Neural cell (in vitro differentiated cells): ENCODE data around the gene COASY. TPM values are rescaled to one million over a fixed set of nuclear protein-coding genes. Genes with fewer than 3 reads are reported as not detected.

Experiments used
- H2AFZ ChIP-seq: fragments of 200-600, 300-800 bp; sonication (generic), shearing (Covaris generic); 2 replicates; pipeline ENCODE4 v1.6.0; 2014; ENCODE audit warnings: low read depth, mild to moderate bottlenecking, antibody characterized with exemption, low read length, moderate library complexity
- H3F3A ChIP-seq: fragments of 200-600 bp; shearing (Covaris generic); 2 replicates; pipeline ENCODE4 v1.6.1; 2016; ENCODE audit warnings: mild to moderate bottlenecking, moderate library complexity, mixed read lengths, antibody characterized with exemption, low read length; ENCODE audit not compliant: insufficient read depth, poor library complexity, severe bottlenecking
- H3K27ac ChIP-seq: fragments of 200-600, 300-800 bp; sonication (generic), shearing (Covaris generic); 2 replicates; pipeline ENCODE4 v1.5.1; 2014; ENCODE audit warnings: mild to moderate bottlenecking, low read length, moderate library complexity
- H3K27me3 ChIP-seq: fragments of 300-800, 200-600 bp; sonication (generic), shearing (Covaris generic); 2 replicates; pipeline ENCODE4 v1.6.0; 2014; ENCODE audit warnings: mild to moderate bottlenecking, low read depth, low read length, moderate library complexity; ENCODE audit not compliant: insufficient read depth
- H3K36me3 ChIP-seq: fragments of 300-800, 200-600 bp; sonication (generic), shearing (Covaris generic); 2 replicates; pipeline ENCODE4 v1.5.1; 2014; ENCODE audit warnings: mild to moderate bottlenecking, antibody characterized with exemption, low read length, moderate library complexity; ENCODE audit not compliant: insufficient read depth
- H3K4me2 ChIP-seq: fragments of 300-800, 200-600 bp; sonication (generic), shearing (Covaris generic); 2 replicates; pipeline ENCODE4 v1.6.0; 2014; ENCODE audit warnings: mild to moderate bottlenecking, low read length
- H3K4me3 ChIP-seq: fragments of 300-800, 200-600 bp; sonication (generic), shearing (Covaris generic); 2 replicates; pipeline ENCODE4 v1.5.1; 2014; ENCODE audit warnings: mild to moderate bottlenecking, low read length, moderate library complexity
- H3K79me2 ChIP-seq: fragments of 200-600 bp; shearing (Covaris generic); replicated peaks from 2 replicates; pipeline ENCODE4 v1.6.0; 2014; ENCODE audit warnings: mild to moderate bottlenecking, low read length, moderate library complexity; ENCODE audit not compliant: insufficient read depth
- H3K9ac ChIP-seq: fragments of 300-800, 200-600 bp; sonication (generic), shearing (Covaris generic); 2 replicates; pipeline ENCODE4 v1.6.1; 2016; ENCODE audit warnings: mild to moderate bottlenecking, low read length, mixed read lengths
- H3K9me2 ChIP-seq: fragments of 200-600 bp; shearing (Covaris generic); 2 replicates; pipeline ENCODE4 v1.6.1; 2016; ENCODE audit warnings: mild to moderate bottlenecking, low read length, mixed read lengths; ENCODE audit not compliant: insufficient read depth
- H3K9me3 ChIP-seq: fragments of 200-600, 300-800 bp; sonication (generic), shearing (Covaris generic); 2 replicates; pipeline ENCODE4 v1.6.1; 2016; ENCODE audit warnings: mild to moderate bottlenecking, mixed run types, low read length, moderate library complexity, mixed read lengths
- H4K20me1 ChIP-seq: fragments of 200-600 bp; shearing (Covaris generic); 2 replicates; pipeline ENCODE4 v1.6.1; 2016; ENCODE audit warnings: mild to moderate bottlenecking, mixed run types; ENCODE audit not compliant: insufficient read depth
- CTCF ChIP-seq: fragments of 450-650 bp; IDR thresholded peaks from 2 replicates; pipeline ENCODE4 v1.5.1; 2014; ENCODE audit warnings: antibody characterized with exemption, mild to moderate bottlenecking, moderate library complexity; ENCODE audit not compliant: poor library complexity, severe bottlenecking
- EP300 ChIP-seq: fragments of 450-650 bp; conservative IDR thresholded peaks from 2 replicates; pipeline ENCODE4 v1.6.1; 2014; ENCODE audit warnings: antibody characterized with exemption, mild to moderate bottlenecking, moderate library complexity; ENCODE audit not compliant: poor library complexity, severe bottlenecking
- EZH2 ChIP-seq: fragments of 200-600, 300-800 bp; shearing (Covaris generic), sonication (generic); IDR thresholded peaks from 2 replicates; pipeline ENCODE4 v1.6.1; 2014; ENCODE audit warnings: antibody characterized with exemption, low read length, borderline replicate concordance, mild to moderate bottlenecking; ENCODE audit not compliant: insufficient read depth, poor library complexity, severe bottlenecking
- MXI1 ChIP-seq: fragments of 450-650 bp; conservative IDR thresholded peaks from 2 replicates; pipeline ENCODE4 v1.6.1; 2014; ENCODE audit warnings: antibody characterized with exemption, mild to moderate bottlenecking; ENCODE audit not compliant: poor library complexity, severe bottlenecking
- POLR2AphosphoS5 ChIP-seq: IDR thresholded peaks from 2 replicates; pipeline ENCODE4 v1.6.1; 2012
- RAD21 ChIP-seq: fragments of 450-650 bp; conservative IDR thresholded peaks from 2 replicates; pipeline ENCODE4 v1.6.1; 2014; ENCODE audit warnings: antibody characterized with exemption, mild to moderate bottlenecking, moderate library complexity
- REST ChIP-seq: IDR thresholded peaks from 2 replicates; pipeline ENCODE4 v1.6.1; 2012; ENCODE audit warnings: borderline replicate concordance
- SMC3 ChIP-seq: fragments of 450-650 bp; conservative IDR thresholded peaks from 2 replicates; pipeline ENCODE4 v1.6.1; 2014; ENCODE audit warnings: antibody characterized with exemption, mild to moderate bottlenecking, moderate library complexity; ENCODE audit not compliant: poor library complexity
- TAF1 ChIP-seq: IDR thresholded peaks from 2 replicates; pipeline ENCODE4 v1.6.1; 2012; ENCODE audit warnings: low read depth
- polyA plus RNA-seq: library from polyadenylated mRNA; depleted of rRNA; stranded (reverse); fragments of >200 nt; gene quantifications from 2 replicates; pipeline ENCODE4 v1.2.3, GENCODE V29; 2014

COASY gene
- polyA plus RNA-seq, 1 donor from 2014 or later: 8.2 TPM

- Histone ChIP-seq H4K20me1 (no peaks in the 10 kb centered on the region), H2AFZ (peak overlapping the region; percentile 85), H3K4me2 (peak overlapping the region; percentile 55), H3K27me3 (no peaks in the 10 kb centered on the region), H3K9ac (peak overlapping the region; percentile 89), H3F3A (no peaks in the 10 kb centered on the region), H3K9me2 (no peaks in the 10 kb centered on the region), H3K27ac (peak overlapping the region; percentile 84), H3K4me3 (peak overlapping the region; percentile 98), H3K79me2 (peaks cover 16% of the 10 kb centered on the region), H3K9me3 (no peaks in the 10 kb centered on the region), H3K36me3 (no peaks in the 10 kb centered on the region)
- TF ChIP-seq EP300: no peak
- TF ChIP-seq EZH2: no peak
- TF ChIP-seq SMC3: no peak
- no peak for TF ChIP-seq POLR2AphosphoS5
- no peak for TF ChIP-seq TAF1
- TF ChIP-seq RAD21: no peak
- no peak for TF ChIP-seq CTCF
- TF ChIP-seq MXI1: no peak
- TF ChIP-seq REST: no peak
Measured at GRCh38 chr17:42566215-42566882, 4.4 kb downstream of the COASY start.

GRCh38 chr17:42566883-42567573 is 5.1 kb downstream of the COASY start, which contains the start of gene MLX:
Gene MLX (plus strand): TSS chr17:42567100. CDS start chr17:42567125, 25 bp downstream.
- no peaks in the 10 kb centered on the region for H3K36me3 ChIP-seq
- H2AFZ ChIP-seq: peak within 1 kb of the TSS; percentile 85
- no peaks in the 10 kb centered on the region for H3K27me3 ChIP-seq
- H3K4me2 ChIP-seq: peak within 1 kb of the TSS; percentile 88
- TF ChIP-seq REST: peak; percentile 35
- peak; percentile 48 for TF ChIP-seq TAF1
- TF ChIP-seq EP300: peak; percentile 23
- TF ChIP-seq CTCF: peak; percentile 17
- TF ChIP-seq SMC3: no peak
- peak; percentile 77 for TF ChIP-seq MXI1
- no peak for TF ChIP-seq RAD21
- no peak for TF ChIP-seq EZH2
- peak; percentile 90 for TF ChIP-seq POLR2AphosphoS5
- no peaks in the 10 kb centered on the region for H3K9me3 ChIP-seq
- H3K9ac ChIP-seq: peak within 1 kb of the TSS; percentile 89
- no peaks in the 10 kb centered on the region for H3K9me2 ChIP-seq
- peaks cover 16% of the 10 kb centered on the region for H3K79me2 ChIP-seq
- H3K4me3 ChIP-seq: peak within 1 kb of the TSS; percentile 98
- H3F3A ChIP-seq: no peaks in the 10 kb centered on the region
- no peaks in the 10 kb centered on the region for H4K20me1 ChIP-seq
- peak within 1 kb of the TSS; percentile 84 for H3K27ac ChIP-seq
